AG04450 (cell line): ENCODE data around the gene TGFBR1. TPM values are rescaled to one million over a fixed set of nuclear protein-coding genes. Genes with fewer than 3 reads are reported as not detected.
A peak's percentile ranks its signal among the peaks of the same experiment; 100 is the strongest.
"Not testable (repeated sequence)": the region's sequence is repeated elsewhere in the genome, so short reads cannot be mapped to it uniquely, and the experiment has no call there.

Source experiments
- CTCF ChIA-PET: fragments of 300-600, 350-600 bp; formaldehyde crosslinking; extraction: SDS; loops from one replicate; lab custom pipeline; 2022; ENCODE audit warnings: antibody characterized with exemption, inconsistent platforms; lab: Charles Lee
- POLR2A ChIA-PET: fragments of 350-600 bp; formaldehyde crosslinking; extraction: SDS; loops from one replicate; lab custom pipeline; 2021; ENCODE audit warnings: antibody characterized with exemption, inconsistent platforms; lab: Yijun Ruan, JAX
- DNase-seq: peaks from one replicate; pipeline ENCODE4 v3.0.0-alpha.2; 2011; ENCODE audit warnings: low read depth, low spot score
- H3K27ac ChIP-seq: one replicate; pipeline ENCODE4 v1.5.1; 2012; ENCODE audit warnings: low read depth, low read length, control low read depth
- H3K27me3 ChIP-seq: one replicate; pipeline ENCODE4 v1.6.0; 2012; ENCODE audit warnings: low read length; ENCODE audit not compliant: control insufficient read depth, insufficient read depth
- H3K4me3 ChIP-seq: 2 replicates; pipeline ENCODE4 v1.5.1; 2011; ENCODE audit warnings: mild to moderate bottlenecking, low read depth, low read length, control low read depth
- H3K9me3 ChIP-seq: 2 replicates; pipeline ENCODE4 v1.5.1; 2012; ENCODE audit warnings: low read length; ENCODE audit not compliant: control insufficient read depth, insufficient read depth
- polyA plus RNA-seq: library from polyadenylated mRNA; depleted of rRNA; stranded (reverse); fragments of >200 nt; gene quantifications from 2 replicates; pipeline ENCODE4 v1.2.3, GENCODE V29; 2011
- TF ChIP-seq, protein P1 (sequence below): IDR thresholded peaks from 2 replicates; pipeline ENCODE4 v1.5.1; 2011; ENCODE audit warnings: low read depth, low read length, control low read depth, inconsistent platforms

TGFBR1 gene
- polyA plus RNA-seq, 1 experiment: 86.3 TPM

DNA sequence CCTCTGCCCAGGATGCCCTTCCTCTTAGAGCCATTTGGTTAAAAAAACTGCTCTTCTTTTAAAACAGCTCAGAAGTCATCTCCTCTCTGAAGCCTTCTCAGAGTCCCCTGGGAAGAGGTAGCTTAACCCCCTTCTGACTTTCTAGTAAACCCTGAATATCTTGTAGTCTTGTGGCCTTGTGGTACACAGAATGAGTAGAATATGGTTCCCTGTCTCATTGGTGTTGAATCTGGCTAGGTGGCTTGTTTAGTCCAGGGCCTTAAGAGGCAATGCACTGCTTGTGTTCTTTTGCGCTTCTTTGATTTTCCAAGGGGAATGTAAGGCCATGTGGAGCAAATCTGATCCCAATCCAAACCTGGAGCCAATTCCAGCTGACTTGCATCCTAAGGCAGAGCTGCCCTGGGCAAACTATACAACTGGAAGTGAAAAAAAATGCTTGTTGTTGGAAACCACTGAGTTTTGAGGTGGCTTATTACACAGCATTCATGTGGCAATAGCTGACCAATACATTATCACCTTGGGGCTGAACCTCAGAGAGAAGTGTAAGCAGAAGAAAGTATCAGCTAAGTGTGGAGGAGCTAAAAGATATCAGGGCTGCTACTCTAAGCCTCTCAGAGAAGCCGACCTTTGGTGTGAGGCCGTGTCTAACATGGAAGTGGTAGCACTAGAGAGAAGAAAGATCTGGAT lies 85.8 kb downstream of the TGFBR1 start:
- no peaks in the 10 kb centered on the region for H3K9me3 ChIP-seq
- ChIA-PET POLR2A (no interaction called here), CTCF (interaction anchor here (1.0 kb wide), 1 partner anchor 33 kb away, joined by 7 read pairs; no protein-coding TSS in a partner anchor)
- no peak overlapping the region for H3K27ac ChIP-seq
- no peak overlapping the region for H3K4me3 ChIP-seq
- TF ChIP-seq, protein P1, sequence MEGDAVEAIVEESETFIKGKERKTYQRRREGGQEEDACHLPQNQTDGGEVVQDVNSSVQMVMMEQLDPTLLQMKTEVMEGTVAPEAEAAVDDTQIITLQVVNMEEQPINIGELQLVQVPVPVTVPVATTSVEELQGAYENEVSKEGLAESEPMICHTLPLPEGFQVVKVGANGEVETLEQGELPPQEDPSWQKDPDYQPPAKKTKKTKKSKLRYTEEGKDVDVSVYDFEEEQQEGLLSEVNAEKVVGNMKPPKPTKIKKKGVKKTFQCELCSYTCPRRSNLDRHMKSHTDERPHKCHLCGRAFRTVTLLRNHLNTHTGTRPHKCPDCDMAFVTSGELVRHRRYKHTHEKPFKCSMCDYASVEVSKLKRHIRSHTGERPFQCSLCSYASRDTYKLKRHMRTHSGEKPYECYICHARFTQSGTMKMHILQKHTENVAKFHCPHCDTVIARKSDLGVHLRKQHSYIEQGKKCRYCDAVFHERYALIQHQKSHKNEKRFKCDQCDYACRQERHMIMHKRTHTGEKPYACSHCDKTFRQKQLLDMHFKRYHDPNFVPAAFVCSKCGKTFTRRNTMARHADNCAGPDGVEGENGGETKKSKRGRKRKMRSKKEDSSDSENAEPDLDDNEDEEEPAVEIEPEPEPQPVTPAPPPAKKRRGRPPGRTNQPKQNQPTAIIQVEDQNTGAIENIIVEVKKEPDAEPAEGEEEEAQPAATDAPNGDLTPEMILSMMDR: no peak
- no peak for DNase-seq
- H3K27me3 ChIP-seq: peaks cover 15% of the 10 kb centered on the region

DNA sequence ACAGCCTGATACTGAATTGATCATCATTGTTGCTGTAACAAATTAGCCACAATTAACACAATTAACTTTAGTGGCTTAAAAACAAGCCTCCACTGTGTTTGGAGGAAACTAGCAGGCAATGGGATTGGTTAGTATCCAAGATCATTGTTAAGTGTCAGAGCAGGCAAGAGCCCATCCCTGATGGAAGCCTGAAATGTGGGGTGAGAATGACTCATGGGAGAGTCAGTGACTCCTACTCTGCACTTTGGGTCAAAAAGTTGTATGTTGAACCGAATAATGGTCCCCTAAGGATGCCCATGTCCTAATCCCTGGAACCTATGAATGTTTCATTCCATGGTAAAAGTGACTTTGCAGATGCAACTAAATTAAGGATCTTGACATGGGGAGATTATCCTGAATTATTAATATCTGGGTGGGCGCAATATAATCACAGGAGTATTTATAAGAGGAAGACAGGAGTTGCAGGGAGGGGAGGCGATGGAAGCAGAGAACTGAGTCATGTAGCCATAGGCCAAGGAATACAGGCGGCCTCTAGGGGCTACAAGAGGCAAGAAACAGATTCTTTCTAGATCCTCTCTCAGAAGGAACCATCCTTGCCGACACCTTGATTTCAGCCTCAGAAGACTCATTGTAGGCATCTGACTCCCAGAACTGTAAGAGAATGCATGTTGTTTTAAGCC lies 88.0 kb downstream of the TGFBR1 start:
- Histone ChIP-seq H3K27me3 (peaks cover 19% of the 10 kb centered on the region), H3K9me3 (no peaks in the 10 kb centered on the region), H3K27ac (no peak overlapping the region), H3K4me3 (no peak overlapping the region)
- TF ChIP-seq, protein P1: peak; percentile 41
- ChIA-PET POLR2A (no interaction called here), CTCF (interaction anchor here (5.7 kb wide), 1 partner anchor 9 kb away, joined by 43 read pairs; no protein-coding TSS in a partner anchor)
- no peak for DNase-seq

DNA sequence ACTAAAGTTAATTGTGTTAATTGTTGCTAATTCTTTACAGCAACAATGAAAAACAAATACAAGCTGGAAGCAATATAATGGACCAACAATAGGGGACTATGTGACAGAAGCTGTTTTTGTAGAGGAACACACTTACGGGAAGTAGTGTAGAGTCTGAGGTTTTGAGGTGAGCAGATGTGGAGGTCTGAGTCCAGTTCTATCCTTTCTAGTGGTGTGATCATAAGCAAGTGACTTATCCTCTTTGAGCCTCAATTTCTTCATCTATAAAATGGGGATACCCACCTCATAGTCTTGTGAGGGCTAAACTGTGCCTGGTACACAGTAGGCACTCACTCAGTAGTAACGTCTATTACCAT lies 88.5 kb downstream of the TGFBR1 start:
- H3K9me3 ChIP-seq: no peaks in the 10 kb centered on the region
- CTCF ChIA-PET: interaction anchor here (5.7 kb wide), 1 partner anchor 9 kb away, joined by 43 read pairs; no protein-coding TSS in a partner anchor
- H3K4me3 ChIP-seq: no peak overlapping the region
- POLR2A ChIA-PET: no interaction called here
- H3K27ac ChIP-seq: no peak overlapping the region
- peaks cover 16% of the 10 kb centered on the region for H3K27me3 ChIP-seq
- TF ChIP-seq, protein P1: no peak
- no peak for DNase-seq

DNA sequence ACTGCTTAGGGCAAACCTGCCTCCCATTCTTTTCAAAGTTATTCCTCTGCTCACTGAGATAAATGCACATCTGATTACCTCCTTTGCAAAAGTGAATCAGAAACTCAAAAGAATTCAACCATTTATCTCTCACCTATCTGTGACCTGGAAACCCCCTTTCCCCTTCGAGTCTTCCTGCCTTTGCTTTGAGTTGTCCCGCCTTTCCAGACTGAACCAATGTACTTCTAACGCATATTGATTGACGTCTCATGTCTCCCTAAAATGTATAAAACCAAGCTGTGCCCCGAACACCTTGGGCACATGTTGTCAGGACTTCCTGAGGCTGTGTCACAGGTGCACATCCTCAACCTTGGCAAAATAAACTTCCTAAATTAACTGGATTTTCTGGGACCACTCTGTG lies 91.6 kb downstream of the TGFBR1 start:
- not testable (repeated sequence) for H3K27ac ChIP-seq, DNase-seq, H3K9me3 ChIP-seq, H3K4me3 ChIP-seq
- POLR2A ChIA-PET: interaction anchor here (1.2 kb wide), 1 partner anchor 26 kb away, joined by 5 read pairs; the partner anchor contains the start of genes ALG2 and SEC61B
- peaks cover 12% of the 10 kb centered on the region for H3K27me3 ChIP-seq
- CTCF ChIA-PET: interaction anchor here (5.7 kb wide), 1 partner anchor 12 kb away, joined by 43 read pairs; no protein-coding TSS in a partner anchor

DNA sequence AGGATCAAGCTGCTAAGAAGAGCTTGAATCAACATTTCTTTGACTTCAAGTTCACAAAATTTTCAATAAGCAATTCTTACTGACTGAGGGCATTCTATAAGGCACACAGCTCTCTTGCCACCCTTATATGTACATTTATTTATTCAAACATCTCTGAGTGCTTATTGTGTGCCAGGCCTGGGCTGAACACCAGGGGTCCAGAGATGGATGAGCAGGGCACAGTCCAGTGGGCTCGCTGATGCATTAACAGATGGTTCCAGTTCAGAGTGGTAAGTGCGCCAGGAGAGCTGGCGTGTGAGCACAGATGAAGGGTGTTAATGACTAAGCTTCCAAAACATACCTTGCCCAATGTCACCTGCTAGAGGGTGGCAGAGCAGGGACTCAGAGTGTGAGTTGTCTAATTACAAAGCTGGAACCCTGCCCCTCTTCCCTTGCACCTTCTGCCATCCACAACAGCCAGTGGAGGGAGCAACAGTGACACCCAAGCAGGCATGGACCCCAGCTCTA lies 92.3 kb downstream of the TGFBR1 start:
- Histone ChIP-seq H3K9me3 (no peaks in the 10 kb centered on the region), H3K27ac (no peak overlapping the region), H3K27me3 (peaks cover 12% of the 10 kb centered on the region), H3K4me3 (no peak overlapping the region)
- DNase-seq: no peak
- CTCF ChIA-PET: interaction anchor here (1.1 to 5.7 kb wide), 2 partner anchors 13 to 19 kb away, joined by 5 to 43 read pairs; no protein-coding TSS in a partner anchor
- TF ChIP-seq, protein P1: no peak
- POLR2A ChIA-PET: interaction anchor here (1.2 kb wide), 1 partner anchor 25 kb away, joined by 5 read pairs; the partner anchor contains the start of genes ALG2 and SEC61B
